Gastroesophageal sphincter (tissue), 4 donors: ENCODE measurements around the gene GRID1. TPM values are rescaled to one million over a fixed set of nuclear protein-coding genes. Genes with fewer than 3 reads are reported as not detected.
"Not testable (repeated sequence)": the region's sequence is repeated elsewhere in the genome, so short reads cannot be mapped to it uniquely, and the experiment has no call there.

ENCODE experiments used
- ATAC-seq: fragments of 150-250 bp; one replicate; pipeline ENCODE4 v1.9.1; 2016; ENCODE audit warnings: mild to moderate bottlenecking, moderate library complexity
- H3K27ac ChIP-seq, 4 donors: fragments of 200-600 bp; sonication (generic) in 3 of 4; 1 replicate in 3 of 4; 2 replicates in 1 of 4; pipeline ENCODE4 v1.5.1; 2016 to 2019
- H3K27me3 ChIP-seq: fragments of 200-600 bp; sonication (generic); one replicate; pipeline ENCODE4 v1.5.1; 2019
- H3K36me3 ChIP-seq, 2 donors: fragments of 200-600 bp; sonication (generic); one replicate each; pipeline ENCODE4 v1.5.1; 2019; ENCODE audit warnings: control low read depth in 1 of 2
- H3K4me1 ChIP-seq, 3 donors: fragments of 200-600 bp; sonication (generic); 1 replicate in 2 of 3; 2 replicates in 1 of 3; pipeline ENCODE4 v1.5.1; 2016 to 2019; ENCODE audit warnings: control low read depth in 2 of 3
- H3K4me3 ChIP-seq, 2 donors: fragments of 200-600 bp; sonication (generic); one replicate each; pipeline ENCODE4 v1.5.1; 2019; ENCODE audit warnings: mild to moderate bottlenecking in 1 of 2, moderate library complexity in 1 of 2
- H3K9me3 ChIP-seq, 3 donors: fragments of 200-600 bp; sonication (generic); one replicate each; pipeline ENCODE4 v1.5.1; 2017 to 2019; ENCODE audit warnings: control low read depth in 2 of 3
- EP300 ChIP-seq: sonication (generic); formaldehyde crosslinking; IDR thresholded peaks from one replicate; pipeline ENCODE4 v1.6.1; 2017; ENCODE audit warnings: antibody characterized with exemption, mild to moderate bottlenecking
- POLR2A ChIP-seq, 2 donors: fragments of 450-650 bp; IDR thresholded peaks; one replicate each; pipeline ENCODE4 v1.6.1; 2017; ENCODE audit warnings: antibody characterized with exemption in 2 of 2, mild to moderate bottlenecking in 2 of 2, moderate library complexity in 1 of 2
- POLR2AphosphoS5 ChIP-seq: sonication (generic); formaldehyde crosslinking; IDR thresholded peaks from one replicate; pipeline ENCODE4 v1.6.1; 2017; ENCODE audit warnings: antibody characterized with exemption
- WGBS, 2 donors: methylation state at CpG; one replicate each; pipeline ENCODE4 v1.1.5; 2018; ENCODE audit warnings: low coverage in 1 of 2; 5-methylcytosine and 5-hydroxymethylcytosine counted together
- total RNA-seq, 4 donors: library from RNA; depleted of rRNA; stranded (reverse); fragments of >200 nt; gene quantifications; one replicate each; pipeline ENCODE4 v1.1.0, GENCODE V29; 2016
- TF ChIP-seq, protein P1 (sequence below), 4 experiments: fragments of 200-600 bp in 2 of 4; fragments of 450-650 bp in 2 of 4; sonication (generic) in 1 of 4; IDR thresholded peaks; one replicate each; pipeline ENCODE4 v1.5.1; 2017 to 2019; ENCODE audit warnings: antibody characterized with exemption in 4 of 4, mild to moderate bottlenecking in 2 of 4, moderate library complexity in 2 of 4

Gene GRID1
- total RNA-seq, 4 donors from 2014 or later = 1.2 to 2.7 (median 1.7) TPM

DNA sequence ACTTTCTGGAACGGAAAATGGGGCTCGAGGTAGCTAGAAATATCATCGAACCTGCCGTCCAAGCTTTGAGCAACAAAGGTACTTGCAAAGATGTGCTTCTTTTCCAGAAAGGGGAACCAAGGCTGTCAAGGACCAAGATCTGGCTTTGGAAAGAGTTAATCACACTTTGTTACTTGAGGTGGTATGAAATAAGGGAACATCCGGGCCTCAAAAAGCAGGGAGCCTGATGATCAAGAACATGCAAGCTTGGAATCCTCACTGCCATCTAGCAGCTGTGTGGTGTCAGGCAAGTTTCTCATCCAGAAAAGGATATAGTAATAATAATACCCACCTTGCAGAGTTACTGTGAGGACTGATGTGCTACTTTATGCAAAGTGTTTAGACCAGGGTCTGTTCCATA, 329.5 kb downstream of the GRID1 start:
- WGBS, 2 donors = 83 to 84% methylated on average over 5 of the region's 5 CpGs
- no peaks in the 10 kb centered on the region for H3K36me3 ChIP-seq
- H3K27ac ChIP-seq = no peak overlapping the region
- no peak for TF ChIP-seq EP300
- no peak for TF ChIP-seq POLR2AphosphoS5
- TF ChIP-seq POLR2A (IDR thresholded peaks at IDR 0.05) = no peak
- TF ChIP-seq, protein P1, sequence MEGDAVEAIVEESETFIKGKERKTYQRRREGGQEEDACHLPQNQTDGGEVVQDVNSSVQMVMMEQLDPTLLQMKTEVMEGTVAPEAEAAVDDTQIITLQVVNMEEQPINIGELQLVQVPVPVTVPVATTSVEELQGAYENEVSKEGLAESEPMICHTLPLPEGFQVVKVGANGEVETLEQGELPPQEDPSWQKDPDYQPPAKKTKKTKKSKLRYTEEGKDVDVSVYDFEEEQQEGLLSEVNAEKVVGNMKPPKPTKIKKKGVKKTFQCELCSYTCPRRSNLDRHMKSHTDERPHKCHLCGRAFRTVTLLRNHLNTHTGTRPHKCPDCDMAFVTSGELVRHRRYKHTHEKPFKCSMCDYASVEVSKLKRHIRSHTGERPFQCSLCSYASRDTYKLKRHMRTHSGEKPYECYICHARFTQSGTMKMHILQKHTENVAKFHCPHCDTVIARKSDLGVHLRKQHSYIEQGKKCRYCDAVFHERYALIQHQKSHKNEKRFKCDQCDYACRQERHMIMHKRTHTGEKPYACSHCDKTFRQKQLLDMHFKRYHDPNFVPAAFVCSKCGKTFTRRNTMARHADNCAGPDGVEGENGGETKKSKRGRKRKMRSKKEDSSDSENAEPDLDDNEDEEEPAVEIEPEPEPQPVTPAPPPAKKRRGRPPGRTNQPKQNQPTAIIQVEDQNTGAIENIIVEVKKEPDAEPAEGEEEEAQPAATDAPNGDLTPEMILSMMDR (IDR thresholded peaks at IDR 0.05) = no peak
- ATAC-seq = no peak
- no peaks in the 10 kb centered on the region for H3K27me3 ChIP-seq
- H3K4me3 ChIP-seq = no peak overlapping the region
- H3K9me3 ChIP-seq = no peaks in the 10 kb centered on the region
- no peaks in the 10 kb centered on the region for H3K4me1 ChIP-seq

DNA sequence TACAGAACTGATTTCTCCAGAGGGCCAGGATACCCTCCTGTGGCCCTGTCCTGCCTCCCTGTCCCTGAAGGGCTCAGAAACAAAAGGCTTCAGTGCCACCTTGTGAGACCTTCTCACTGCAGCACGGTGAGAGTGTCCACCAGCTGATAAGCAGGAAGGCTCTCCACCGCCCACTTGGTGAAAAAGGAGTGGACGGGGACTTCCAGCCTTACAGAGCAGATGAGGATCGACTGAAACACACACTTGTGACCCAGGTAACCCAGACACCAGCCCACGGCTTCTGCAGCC, 330.1 kb downstream of the GRID1 start:
- H3K9me3 ChIP-seq = no peaks in the 10 kb centered on the region
- no peak overlapping the region for H3K27ac ChIP-seq
- no peaks in the 10 kb centered on the region for H3K36me3 ChIP-seq
- no peak overlapping the region for H3K4me3 ChIP-seq
- TF ChIP-seq, protein P1 (IDR thresholded peaks at IDR 0.05) = no peak
- TF ChIP-seq POLR2AphosphoS5 (no peak), POLR2A (IDR thresholded peaks at IDR 0.05) (no peak), EP300 (no peak)
- no peaks in the 10 kb centered on the region for H3K4me1 ChIP-seq
- ATAC-seq = no peak
- no peaks in the 10 kb centered on the region for H3K27me3 ChIP-seq
- 81 to 93% methylated on average over 3 to 4 of the region's 5 CpGs for WGBS, 2 donors

DNA sequence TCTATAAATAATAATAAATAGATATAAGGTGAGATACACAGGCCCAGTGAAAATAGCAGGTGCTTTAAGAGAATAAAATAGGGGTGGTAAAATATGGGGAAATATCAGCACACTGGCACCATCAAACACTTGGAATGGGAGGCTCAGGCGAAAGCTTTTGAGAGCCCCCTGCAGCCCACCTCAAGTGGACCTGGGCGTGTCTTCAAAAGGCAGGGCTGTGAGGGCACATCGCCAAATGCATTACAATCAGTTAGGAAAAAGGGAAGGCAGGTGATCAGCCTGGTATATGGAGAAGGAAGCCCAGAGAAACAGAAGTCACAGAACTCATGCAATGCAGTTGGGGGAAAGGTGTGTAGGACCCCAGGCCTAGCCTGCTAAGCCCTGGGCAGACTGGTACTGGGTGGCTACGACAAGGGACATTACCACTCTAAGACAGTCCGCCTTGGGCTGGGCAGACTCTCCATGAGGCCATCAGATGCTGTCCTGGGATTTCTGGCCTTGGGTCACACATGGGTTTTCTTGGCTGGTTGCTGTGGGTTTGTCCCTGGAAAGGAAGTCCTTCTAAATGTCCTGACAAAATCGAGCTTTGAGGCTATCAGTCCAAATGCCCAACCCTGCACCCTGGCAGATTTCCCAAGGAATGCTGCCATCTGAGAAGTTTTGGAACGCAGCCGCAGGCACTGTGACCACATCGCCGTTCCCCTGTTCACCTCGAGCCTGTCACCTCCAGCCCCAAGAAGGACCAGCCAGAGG, 330.6 kb downstream of the GRID1 start:
- H3K27me3 ChIP-seq = no peaks in the 10 kb centered on the region
- no peaks in the 10 kb centered on the region for H3K4me1 ChIP-seq
- no peak overlapping the region for H3K4me3 ChIP-seq
- WGBS, 2 donors = 73 to 84% methylated on average over 6 to 9 of the region's 11 CpGs
- no peak for ATAC-seq
- H3K36me3 ChIP-seq = no peaks in the 10 kb centered on the region
- no peak overlapping the region for H3K27ac ChIP-seq
- no peaks in the 10 kb centered on the region for H3K9me3 ChIP-seq
- no peak for TF ChIP-seq EP300
- TF ChIP-seq, protein P1 (IDR thresholded peaks at IDR 0.05) = no peak
- no peak for TF ChIP-seq POLR2A (IDR thresholded peaks at IDR 0.05)
- no peak for TF ChIP-seq POLR2AphosphoS5

DNA sequence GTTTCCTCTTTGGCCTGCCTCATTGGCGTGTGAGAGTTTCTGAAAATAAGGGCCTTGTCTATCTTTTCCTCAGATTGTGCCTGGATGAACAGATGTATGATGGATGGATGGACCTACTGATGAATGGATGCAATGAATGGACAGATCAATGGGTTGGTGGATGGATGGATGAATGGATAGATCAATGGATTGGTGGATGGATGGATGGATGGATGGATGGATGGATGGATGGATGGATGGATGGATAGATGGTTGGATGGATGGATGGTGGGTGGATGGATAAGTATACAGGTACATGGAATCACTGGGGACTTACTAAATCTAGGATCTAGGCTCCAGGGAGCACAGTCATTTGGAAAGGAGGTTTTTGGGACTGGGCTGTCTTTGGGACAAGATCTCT, 331.9 kb downstream of the GRID1 start:
- H3K9me3 ChIP-seq = no peaks in the 10 kb centered on the region
- no peaks in the 10 kb centered on the region for H3K4me1 ChIP-seq
- WGBS, 2 donors = 71% methylated on average over 1 of the region's 1 CpG; no CpG with 5 or more reads in 1 of the 2 donors
- no peak for ATAC-seq
- no peaks in the 10 kb centered on the region for H3K27me3 ChIP-seq
- H3K27ac ChIP-seq = no peak overlapping the region
- TF ChIP-seq EP300 = no peak
- TF ChIP-seq, protein P1 (IDR thresholded peaks at IDR 0.05) = no peak
- no peak for TF ChIP-seq POLR2AphosphoS5
- no peak for TF ChIP-seq POLR2A (IDR thresholded peaks at IDR 0.05)
- H3K4me3 ChIP-seq = no peak overlapping the region
- H3K36me3 ChIP-seq = no peaks in the 10 kb centered on the region

DNA sequence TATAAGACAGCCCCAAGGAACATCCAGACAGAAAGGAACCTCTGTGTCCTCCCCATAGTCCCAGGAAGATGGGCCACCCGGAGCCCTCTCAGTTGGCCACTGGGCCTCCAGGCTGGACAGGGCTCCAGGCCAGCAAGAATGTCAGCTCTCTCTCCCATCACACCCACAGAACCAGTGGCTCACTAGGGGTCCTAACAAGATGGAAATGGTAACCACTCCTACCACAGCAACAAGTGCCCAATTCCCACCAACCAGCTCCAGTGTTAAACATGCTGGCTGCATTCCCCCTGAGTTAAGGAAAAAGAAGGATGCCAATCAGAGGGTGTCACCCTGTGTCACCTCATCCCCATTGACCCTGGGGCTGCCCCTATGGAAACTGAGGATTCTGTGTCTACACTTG, 333.0 kb downstream of the GRID1 start:
- H3K4me3 ChIP-seq = no peak overlapping the region
- H3K36me3 ChIP-seq = no peaks in the 10 kb centered on the region
- WGBS, 2 donors = no CpG with 5 or more reads among the region's 1 CpG
- H3K27ac ChIP-seq = no peak overlapping the region
- TF ChIP-seq, protein P1 (IDR thresholded peaks at IDR 0.05) = no peak
- TF ChIP-seq POLR2A (IDR thresholded peaks at IDR 0.05) = no peak
- TF ChIP-seq POLR2AphosphoS5 = no peak
- TF ChIP-seq EP300 = no peak
- ATAC-seq = no peak
- H3K4me1 ChIP-seq = no peaks in the 10 kb centered on the region
- no peaks in the 10 kb centered on the region for H3K27me3 ChIP-seq
- H3K9me3 ChIP-seq = no peaks in the 10 kb centered on the region

DNA sequence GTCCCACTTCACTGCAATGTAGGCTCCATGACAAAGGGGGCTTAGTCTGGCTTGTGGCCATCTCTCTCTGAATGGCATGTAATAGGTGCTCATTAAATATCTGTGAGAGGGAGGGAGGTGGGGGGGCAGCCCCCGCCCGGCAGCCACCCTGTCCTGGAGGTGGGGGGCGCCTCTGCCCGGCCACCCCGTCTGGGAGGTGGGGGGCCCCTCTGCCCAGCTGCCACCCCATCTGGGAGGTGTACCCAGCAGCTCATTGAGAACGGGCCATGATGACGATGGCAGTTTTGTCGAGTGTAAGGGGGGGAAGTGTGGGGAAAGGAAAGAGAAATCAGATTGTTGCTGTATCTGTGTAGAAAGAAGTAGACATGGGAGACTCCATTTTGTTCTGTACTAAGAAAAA, 334.5 kb downstream of the GRID1 start:
- WGBS, 2 donors = 100% methylated on average over 1 of the region's 8 CpGs; no CpG with 5 or more reads in 1 of the 2 donors
- not testable (repeated sequence) for H3K27ac ChIP-seq, H3K27me3 ChIP-seq, H3K4me1 ChIP-seq, H3K4me3 ChIP-seq, H3K9me3 ChIP-seq, ATAC-seq, H3K36me3 ChIP-seq
